Gastrocnemius medialis (tissue), 4 donors: Measurements from ENCODE around the gene BCAS4. TPM values are rescaled to one million over a fixed set of nuclear protein-coding genes. Genes with fewer than 3 reads are reported as not detected.

Experiments
- ATAC-seq, 2 donors: fragments of 150-250 bp; one replicate each; pipeline ENCODE4 v1.9.1; 2016
- DNase-seq, 2 donors: peaks; one replicate each; pipeline ENCODE4 v3.0.0-alpha.2; 2019
- H3K27ac ChIP-seq, 4 donors: fragments of 200-600 bp; sonication (generic); 1 replicate in 1 of 4; 2 replicates in 3 of 4; pipeline ENCODE4 v1.5.1; 2016 to 2018; ENCODE audit warnings: mild to moderate bottlenecking in 2 of 4, moderate library complexity in 1 of 4
- H3K27me3 ChIP-seq, 3 donors: fragments of 200-600 bp; sonication (generic) in 2 of 3; 1 replicate in 1 of 3; 2 replicates in 2 of 3; pipeline versions ENCODE4 v1.5.1 to v1.6.0; 2016 to 2019; ENCODE audit warnings: mild to moderate bottlenecking in 1 of 3, moderate library complexity in 1 of 3
- H3K36me3 ChIP-seq, 2 donors: fragments of 200-600 bp; sonication (generic) in 1 of 2; one replicate each; pipeline ENCODE4 v1.5.1; 2017 to 2018
- H3K4me1 ChIP-seq, 2 donors: fragments of 200-600 bp; sonication (generic) in 1 of 2; one replicate each; pipeline ENCODE4 v1.5.1; 2016 to 2017; ENCODE audit warnings: mild to moderate bottlenecking in 2 of 2
- H3K4me3 ChIP-seq, 4 donors: fragments of 200-600 bp; sonication (generic) in 3 of 4; 1 replicate in 1 of 4; 2 replicates in 3 of 4; pipeline ENCODE4 v1.5.1; 2016 to 2019; ENCODE audit warnings: mild to moderate bottlenecking in 2 of 4
- H3K9me3 ChIP-seq, 3 donors: fragments of 200-600 bp; sonication (generic) in 2 of 3; 1 replicate in 1 of 3; 2 replicates in 2 of 3; pipeline ENCODE4 v1.5.1; 2016 to 2019
- CTCF ChIP-seq, 5 experiments: fragments of 450-650 bp in 3 of 5; fragments of 200-600 bp in 2 of 5; sonication (generic) in 2 of 5; IDR thresholded peaks in 4 of 5; conservative IDR thresholded peaks in 1 of 5; 1 replicate in 4 of 5; 2 replicates in 1 of 5; pipeline ENCODE4 v1.5.1; 2016 to 2019; ENCODE audit warnings: antibody characterized with exemption in 5 of 5, mild to moderate bottlenecking in 3 of 5, moderate library complexity in 3 of 5
- POLR2A ChIP-seq, 2 donors: fragments of 450-650 bp; IDR thresholded peaks; one replicate each; pipeline ENCODE4 v1.6.1; 2017; ENCODE audit warnings: antibody characterized with exemption in 2 of 2, mild to moderate bottlenecking in 2 of 2, moderate library complexity in 2 of 2
- in situ Hi-C, 4 donors: fragments of 200-750 bp; cut with MboI; loops; one replicate each; pipeline versions ENCODE4 v1.15.0 to v1.8.0; 2017; ENCODE audit warnings: low sequenced_read_pairs in 4 of 4
- intact Hi-C: fragments of 100-400 bp; cut with DNase I; formaldehyde crosslinking; loops from one replicate; pipeline ENCODE4 v1.15.1; 2023; ENCODE audit warnings: low total_unique reads
- total RNA-seq, 4 donors: library from RNA; depleted of rRNA; stranded (reverse); fragments of >200 nt; gene quantifications; one replicate each; pipeline versions ENCODE4 v1.1.0 to v1.2.3, GENCODE V29; 2016

Gene BCAS4
- total RNA-seq, 4 donors from 2014 or later = 0.16 to 2.2 (median 0.51) TPM; not detected in 1

GRCh38 chr20:50865591-50865990 lies 70.7 kb downstream of the BCAS4 start:
- Histone ChIP-seq H3K27ac (no peak overlapping the region), H3K27me3 (no peaks in the 10 kb centered on the region), H3K9me3 (no peaks in the 10 kb centered on the region), H3K4me1 (no peaks in the 10 kb centered on the region), H3K4me3 (no peak overlapping the region), H3K36me3 (no peaks in the 10 kb centered on the region)
- intact Hi-C loops = no loop called here
- DNase-seq (no peak), ATAC-seq (no peak)
- in situ Hi-C loops = no loop called here
- TF ChIP-seq POLR2A (IDR thresholded peaks at IDR 0.05) (no peak), CTCF (IDR thresholded peaks at IDR 0.05 in 4 of 5, conservative IDR thresholded peaks at IDR 0.05 in 1 of 5) (no peak)

- in situ Hi-C loops = no loop called here
These were observed 71.3 kb downstream of the BCAS4 start for GRCh38 chr20:50866036-50866685.

GRCh38 chr20:50866831-50867230 lies 72.0 kb downstream of the BCAS4 start:
- Histone ChIP-seq H3K27me3 (no peaks in the 10 kb centered on the region), H3K4me1 (no peaks in the 10 kb centered on the region), H3K4me3 (no peak overlapping the region), H3K27ac (no peak overlapping the region), H3K9me3 (no peaks in the 10 kb centered on the region), H3K36me3 (no peaks in the 10 kb centered on the region)
- intact Hi-C loops = no loop called here
- DNase-seq = no peak
- in situ Hi-C loops = no loop called here
- TF ChIP-seq POLR2A (IDR thresholded peaks at IDR 0.05) (no peak), CTCF (IDR thresholded peaks at IDR 0.05 in 4 of 5, conservative IDR thresholded peaks at IDR 0.05 in 1 of 5) (no peak)
- ATAC-seq = no peak

More at GRCh38 chr20:50866036-50866685, 71.3 kb downstream of the BCAS4 start:
- intact Hi-C loops = no loop called here
- TF ChIP-seq CTCF (IDR thresholded peaks at IDR 0.05 in 4 of 5, conservative IDR thresholded peaks at IDR 0.05 in 1 of 5) (no peak), POLR2A (IDR thresholded peaks at IDR 0.05) (no peak)
- no peak overlapping the region for H3K27ac ChIP-seq
- H3K4me3 ChIP-seq = no peak overlapping the region
- no peaks in the 10 kb centered on the region for H3K27me3 ChIP-seq
- H3K4me1 ChIP-seq = no peaks in the 10 kb centered on the region
- H3K36me3 ChIP-seq = no peaks in the 10 kb centered on the region
- no peak for DNase-seq
- ATAC-seq = no peak
- no peaks in the 10 kb centered on the region for H3K9me3 ChIP-seq

- Histone ChIP-seq H3K36me3 (no peaks in the 10 kb centered on the region), H3K27ac (no peak overlapping the region), H3K9me3 (no peaks in the 10 kb centered on the region), H3K4me1 (no peaks in the 10 kb centered on the region), H3K27me3 (no peaks in the 10 kb centered on the region), H3K4me3 (no peak overlapping the region)
- intact Hi-C loops (no loop called here), in situ Hi-C loops (no loop called here)
- DNase-seq (no peak), ATAC-seq (no peak)
- TF ChIP-seq CTCF (IDR thresholded peaks at IDR 0.05 in 4 of 5, conservative IDR thresholded peaks at IDR 0.05 in 1 of 5) (no peak), POLR2A (IDR thresholded peaks at IDR 0.05) (no peak)
These were observed 72.9 kb downstream of the BCAS4 start for GRCh38 chr20:50867805-50868204.
